AG04449 (cell line): ENCODE results near the gene SLC14A1.
"Not testable (repeated sequence)": the region's sequence is repeated elsewhere in the genome, so short reads cannot be mapped to it uniquely, and the experiment has no call there.

Experiments used
- CTCF ChIA-PET: fragments of 350-600 bp; formaldehyde crosslinking; extraction: SDS; loops from one replicate; lab custom pipeline; 2021; ENCODE audit warnings: antibody characterized with exemption; lab: Yijun Ruan, JAX
- POLR2A ChIA-PET: fragments of 400-600, 350-600 bp; formaldehyde crosslinking; extraction: SDS; loops from one replicate; lab custom pipeline; 2020; ENCODE audit warnings: antibody characterized with exemption, inconsistent platforms; lab: Yijun Ruan, JAX
- DNase-seq: peaks from one replicate; pipeline ENCODE4 v3.0.0-alpha.2; 2010; ENCODE audit warnings: low read depth, low spot score
- H3K4me3 ChIP-seq: 2 replicates; pipeline ENCODE4 v1.5.1; 2011; ENCODE audit warnings: low read depth, mild to moderate bottlenecking, control low read depth, low read length
- TF ChIP-seq, protein P1 (sequence below): IDR thresholded peaks from one replicate; pipeline ENCODE4 v1.5.1; 2011; ENCODE audit warnings: mild to moderate bottlenecking, moderate library complexity, low read length, control low read depth, inconsistent platforms; ENCODE audit not compliant: insufficient read depth; ENCODE audit errors: missing control alignments

Gene SLC14A1

GRCh38 chr18:45753286-45753685, 29.3 kb downstream of the SLC14A1 start:
- ChIA-PET CTCF (interaction anchor here (0.7 to 1.8 kb wide), 3 partner anchors 10 to 126 kb away, joined by 3 to 7 read pairs (median 7); no protein-coding TSS in a partner anchor), POLR2A (no interaction called here)
- no peak overlapping the region for H3K4me3 ChIP-seq
- TF ChIP-seq, protein P1, sequence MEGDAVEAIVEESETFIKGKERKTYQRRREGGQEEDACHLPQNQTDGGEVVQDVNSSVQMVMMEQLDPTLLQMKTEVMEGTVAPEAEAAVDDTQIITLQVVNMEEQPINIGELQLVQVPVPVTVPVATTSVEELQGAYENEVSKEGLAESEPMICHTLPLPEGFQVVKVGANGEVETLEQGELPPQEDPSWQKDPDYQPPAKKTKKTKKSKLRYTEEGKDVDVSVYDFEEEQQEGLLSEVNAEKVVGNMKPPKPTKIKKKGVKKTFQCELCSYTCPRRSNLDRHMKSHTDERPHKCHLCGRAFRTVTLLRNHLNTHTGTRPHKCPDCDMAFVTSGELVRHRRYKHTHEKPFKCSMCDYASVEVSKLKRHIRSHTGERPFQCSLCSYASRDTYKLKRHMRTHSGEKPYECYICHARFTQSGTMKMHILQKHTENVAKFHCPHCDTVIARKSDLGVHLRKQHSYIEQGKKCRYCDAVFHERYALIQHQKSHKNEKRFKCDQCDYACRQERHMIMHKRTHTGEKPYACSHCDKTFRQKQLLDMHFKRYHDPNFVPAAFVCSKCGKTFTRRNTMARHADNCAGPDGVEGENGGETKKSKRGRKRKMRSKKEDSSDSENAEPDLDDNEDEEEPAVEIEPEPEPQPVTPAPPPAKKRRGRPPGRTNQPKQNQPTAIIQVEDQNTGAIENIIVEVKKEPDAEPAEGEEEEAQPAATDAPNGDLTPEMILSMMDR: no peak
- no peak for DNase-seq

DNA sequence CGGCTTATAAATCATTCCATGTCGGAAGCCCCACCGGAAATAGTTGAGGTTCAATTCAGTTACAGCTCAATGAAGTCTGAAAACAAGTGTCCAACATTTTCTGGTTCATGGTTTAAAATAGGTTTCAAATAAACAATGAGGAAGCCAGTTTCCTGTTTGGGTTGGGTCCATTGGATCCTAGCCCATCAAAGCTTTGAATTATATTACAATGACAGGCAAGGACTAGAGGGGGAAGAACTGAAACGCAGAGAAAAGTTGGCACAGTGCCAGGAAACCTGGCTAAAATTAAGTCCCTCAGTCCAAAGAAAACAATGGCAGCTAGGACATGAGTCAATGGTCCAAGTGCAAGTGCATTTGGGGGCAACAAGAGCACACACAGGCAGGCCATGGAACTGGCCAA, 32.0 kb downstream of the SLC14A1 start:
- no peak overlapping the region for H3K4me3 ChIP-seq
- TF ChIP-seq, protein P1: no peak
- DNase-seq: no peak
- ChIA-PET POLR2A (no interaction called here), CTCF (interaction anchor here (0.7 to 1.7 kb wide), 6 partner anchors 12 to 84 kb away, joined by 3 to 5 read pairs (median 3); no protein-coding TSS in a partner anchor)

- CTCF ChIA-PET: interaction anchor here (1.1 to 1.7 kb wide), 2 partner anchors 64 to 83 kb away, joined by 3 to 5 read pairs; no protein-coding TSS in a partner anchor
- no peak overlapping the region for H3K4me3 ChIP-seq
- no peak for DNase-seq
- POLR2A ChIA-PET: interaction anchor here (0.7 kb wide), 1 partner anchor 46 kb away, joined by 3 read pairs; no protein-coding TSS in a partner anchor
- TF ChIP-seq, protein P1: no peak
Measured at GRCh38 chr18:45757005-45757404, 33.0 kb downstream of the SLC14A1 start.

DNA sequence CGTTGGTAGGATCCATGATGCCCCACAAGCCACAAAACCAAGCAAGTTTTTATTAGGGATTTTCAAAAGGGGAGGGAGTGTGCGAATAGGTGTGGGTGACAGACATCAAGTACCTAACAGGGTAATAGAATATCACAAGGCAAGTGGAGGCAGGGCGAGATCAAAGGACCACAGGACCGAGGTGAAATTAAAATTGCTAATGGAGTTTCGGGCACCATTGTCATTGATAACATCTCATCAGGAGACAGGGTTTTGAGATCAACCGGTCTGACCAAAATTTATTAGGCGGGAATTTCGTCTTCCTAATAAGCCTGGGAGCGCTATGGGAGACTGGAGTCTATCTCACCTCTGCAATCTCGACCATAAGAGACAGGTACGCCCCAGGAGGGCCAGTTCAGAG, 33.7 kb downstream of the SLC14A1 start:
- H3K4me3 ChIP-seq, CTCF ChIA-PET, POLR2A ChIA-PET, DNase-seq: not testable (repeated sequence)

- H3K4me3 ChIP-seq: no peak overlapping the region
- POLR2A ChIA-PET: no interaction called here
- DNase-seq: no peak
- TF ChIP-seq, protein P1: no peak
- CTCF ChIA-PET: interaction anchor here (0.6 to 2.1 kb wide), 5 partner anchors 8 to 119 kb away, joined by 3 to 6 read pairs (median 3); no protein-coding TSS in a partner anchor
Measured at GRCh38 chr18:45760462-45761036, 36.6 kb downstream of the SLC14A1 start.

- no peak overlapping the region for H3K4me3 ChIP-seq
- ChIA-PET POLR2A (no interaction called here), CTCF (interaction anchor here (0.9 to 1.6 kb wide), 5 partner anchors 10 to 70 kb away, joined by 3 to 5 read pairs (median 3); no protein-coding TSS in a partner anchor)
- TF ChIP-seq, protein P1: no peak
- no peak for DNase-seq
Measured at GRCh38 chr18:45761512-45762114, 37.6 kb downstream of the SLC14A1 start.
